ENCODE results near the gene PITPNC1.
A peak's percentile ranks its signal among the peaks of the same experiment; 100 is the strongest.
"Not testable (repeated sequence)": the region's sequence is repeated elsewhere in the genome, so short reads cannot be mapped to it uniquely, and the experiment has no call there.

The PITPNC1 gene

GRCh38 chr17:67578679-67579405 lies 201.8 kb downstream of the PITPNC1 start:
- not testable (repeated sequence) for H3K9ac ChIP-seq (ENCODE audit: low read depth in 1 of 2, low read length in 2 of 2); H3K36me3 ChIP-seq (ENCODE audit: control insufficient read depth in 2 of 2, insufficient read depth in 2 of 2, low read length in 2 of 2); H3K27me3 ChIP-seq (ENCODE audit: control insufficient read depth in 2 of 2, insufficient read depth in 2 of 2, low read length in 2 of 2); H3K4me3 ChIP-seq (ENCODE audit: low read length in 2 of 2); H3K27ac ChIP-seq (ENCODE audit: low read depth in 2 of 2, low read length in 2 of 2); H3K9me3 ChIP-seq (ENCODE audit: control insufficient read depth in 2 of 2, low read length in 2 of 2); H3K4me1 ChIP-seq (ENCODE audit: control insufficient read depth in 2 of 2, insufficient read depth in 2 of 2, low read length in 2 of 2)

DNA sequence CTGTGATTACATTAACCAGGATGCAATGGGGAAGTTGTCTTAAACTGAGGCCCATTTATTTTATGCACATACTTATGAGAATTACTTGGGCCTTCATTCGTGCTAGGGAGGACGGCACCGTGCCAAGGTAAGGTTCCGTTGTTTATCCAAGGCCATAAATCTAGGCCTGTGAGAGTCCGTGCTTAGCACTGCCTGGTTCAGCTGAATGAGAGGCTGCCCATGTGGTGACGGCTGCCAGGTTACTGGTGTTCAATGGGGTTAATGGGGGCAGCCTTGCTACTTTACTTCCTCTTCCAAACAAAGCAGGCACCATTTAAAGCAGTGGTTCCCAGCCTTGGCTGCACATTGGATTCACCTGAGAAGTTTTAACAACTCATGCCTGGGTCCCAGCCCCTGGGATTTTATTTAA lies 205.6 kb downstream of the PITPNC1 start:
- Histone ChIP-seq H3K27me3 (ENCODE audit: control insufficient read depth in 2 of 2, insufficient read depth in 2 of 2, low read length in 2 of 2) (no peaks in the 10 kb centered on the region), H3K27ac (ENCODE audit: low read depth in 2 of 2, low read length in 2 of 2) (peak overlapping the region in 1 of 2 donors; percentile 9), H3K9ac (ENCODE audit: low read depth in 1 of 2, low read length in 2 of 2) (no peak overlapping the region), H3K4me3 (ENCODE audit: low read length in 2 of 2) (no peak overlapping the region), H3K4me1 (ENCODE audit: control insufficient read depth in 2 of 2, insufficient read depth in 2 of 2, low read length in 2 of 2) (peaks cover 5 to 6% of the 10 kb centered on the region in 2 donors), H3K9me3 (ENCODE audit: control insufficient read depth in 2 of 2, low read length in 2 of 2) (no peaks in the 10 kb centered on the region), H3K36me3 (ENCODE audit: control insufficient read depth in 2 of 2, insufficient read depth in 2 of 2, low read length in 2 of 2) (no peaks in the 10 kb centered on the region)

DNA sequence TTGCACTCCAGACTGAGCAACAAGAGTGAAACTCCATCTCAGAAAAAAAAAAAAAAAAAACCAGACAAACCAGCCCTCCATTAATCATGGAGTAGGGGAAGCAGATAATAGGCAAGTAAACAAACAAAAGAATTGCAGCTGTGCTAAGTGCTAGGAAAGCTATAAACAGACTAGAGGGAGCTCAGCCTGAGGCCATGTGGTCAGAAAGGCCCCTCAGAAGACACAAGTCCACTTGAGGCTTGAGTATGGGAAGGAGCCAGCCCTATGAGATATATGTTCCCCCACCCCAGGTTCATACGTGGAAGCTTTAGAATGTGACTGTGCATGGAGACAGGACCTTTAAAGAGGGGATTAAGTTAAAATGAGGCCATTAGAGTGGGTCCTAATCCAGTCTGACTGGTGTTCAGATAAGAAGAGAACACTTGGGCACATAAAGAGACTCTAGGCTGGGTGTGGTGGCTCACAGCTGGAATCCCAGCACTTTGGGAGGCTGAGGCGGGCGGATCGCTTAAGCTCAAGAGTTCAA lies 208.1 kb downstream of the PITPNC1 start:
- Histone ChIP-seq H3K36me3 (ENCODE audit: control insufficient read depth in 2 of 2, insufficient read depth in 2 of 2, low read length in 2 of 2) (no peaks in the 10 kb centered on the region), H3K4me1 (ENCODE audit: control insufficient read depth in 2 of 2, insufficient read depth in 2 of 2, low read length in 2 of 2) (peaks cover 5 to 6% of the 10 kb centered on the region in 2 donors), H3K9ac (ENCODE audit: low read depth in 1 of 2, low read length in 2 of 2) (no peak overlapping the region), H3K9me3 (ENCODE audit: control insufficient read depth in 2 of 2, low read length in 2 of 2) (no peaks in the 10 kb centered on the region), H3K27ac (ENCODE audit: low read depth in 2 of 2, low read length in 2 of 2) (no peak overlapping the region), H3K27me3 (ENCODE audit: control insufficient read depth in 2 of 2, insufficient read depth in 2 of 2, low read length in 2 of 2) (no peaks in the 10 kb centered on the region), H3K4me3 (ENCODE audit: low read length in 2 of 2) (no peak overlapping the region)

DNA sequence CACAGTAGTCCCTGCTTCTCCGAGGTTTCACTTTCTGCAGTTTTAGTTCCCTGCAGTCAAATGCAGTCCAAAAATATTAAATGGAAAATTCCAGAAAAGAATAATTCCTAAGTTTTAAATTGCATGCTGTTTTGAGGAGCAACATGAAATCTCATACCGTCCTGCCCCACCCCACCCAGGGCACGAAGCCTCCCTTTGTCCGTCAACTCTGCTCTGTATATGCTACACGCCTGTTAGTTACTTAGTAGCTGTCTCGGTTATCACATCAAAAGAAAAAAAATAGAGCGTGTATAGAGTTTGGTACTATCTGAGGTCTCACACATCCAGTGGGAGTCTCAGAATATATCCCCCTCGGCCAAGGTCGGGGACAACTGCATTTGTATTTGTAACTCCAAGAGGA lies 211.2 kb downstream of the PITPNC1 start:
- H3K4me3 ChIP-seq (ENCODE audit: low read length in 2 of 2): no peak overlapping the region
- no peaks in the 10 kb centered on the region for H3K27me3 ChIP-seq (ENCODE audit: control insufficient read depth in 2 of 2, insufficient read depth in 2 of 2, low read length in 2 of 2)
- no peak overlapping the region for H3K9ac ChIP-seq (ENCODE audit: low read depth in 1 of 2, low read length in 2 of 2)
- no peaks in the 10 kb centered on the region for H3K4me1 ChIP-seq (ENCODE audit: control insufficient read depth in 2 of 2, insufficient read depth in 2 of 2, low read length in 2 of 2)
- H3K36me3 ChIP-seq (ENCODE audit: control insufficient read depth in 2 of 2, insufficient read depth in 2 of 2, low read length in 2 of 2): no peaks in the 10 kb centered on the region
- no peaks in the 10 kb centered on the region for H3K9me3 ChIP-seq (ENCODE audit: control insufficient read depth in 2 of 2, low read length in 2 of 2)
- no peak overlapping the region for H3K27ac ChIP-seq (ENCODE audit: low read depth in 2 of 2, low read length in 2 of 2)

GRCh38 chr17:67594115-67594880 lies 217.2 kb downstream of the PITPNC1 start:
- no peaks in the 10 kb centered on the region for H3K27me3 ChIP-seq (ENCODE audit: control insufficient read depth in 2 of 2, insufficient read depth in 2 of 2, low read length in 2 of 2)
- H3K4me1 ChIP-seq (ENCODE audit: control insufficient read depth in 2 of 2, insufficient read depth in 2 of 2, low read length in 2 of 2): no peaks in the 10 kb centered on the region
- no peaks in the 10 kb centered on the region for H3K36me3 ChIP-seq (ENCODE audit: control insufficient read depth in 2 of 2, insufficient read depth in 2 of 2, low read length in 2 of 2)
- H3K9ac ChIP-seq (ENCODE audit: low read depth in 1 of 2, low read length in 2 of 2): no peak overlapping the region
- H3K4me3 ChIP-seq (ENCODE audit: low read length in 2 of 2): no peak overlapping the region
- no peak overlapping the region for H3K27ac ChIP-seq (ENCODE audit: low read depth in 2 of 2, low read length in 2 of 2)
- H3K9me3 ChIP-seq (ENCODE audit: control insufficient read depth in 2 of 2, low read length in 2 of 2): no peaks in the 10 kb centered on the region

- H3K9me3 ChIP-seq (ENCODE audit: control insufficient read depth in 2 of 2, low read length in 2 of 2): no peaks in the 10 kb centered on the region
- H3K4me1 ChIP-seq (ENCODE audit: control insufficient read depth in 2 of 2, insufficient read depth in 2 of 2, low read length in 2 of 2): no peaks in the 10 kb centered on the region
- H3K36me3 ChIP-seq (ENCODE audit: control insufficient read depth in 2 of 2, insufficient read depth in 2 of 2, low read length in 2 of 2): no peaks in the 10 kb centered on the region
- H3K9ac ChIP-seq (ENCODE audit: low read depth in 1 of 2, low read length in 2 of 2): no peak overlapping the region
- no peak overlapping the region for H3K27ac ChIP-seq (ENCODE audit: low read depth in 2 of 2, low read length in 2 of 2)
- no peaks in the 10 kb centered on the region for H3K27me3 ChIP-seq (ENCODE audit: control insufficient read depth in 2 of 2, insufficient read depth in 2 of 2, low read length in 2 of 2)
- no peak overlapping the region for H3K4me3 ChIP-seq (ENCODE audit: low read length in 2 of 2)
Observed at GRCh38 chr17:67600408-67600807, 223.3 kb downstream of the PITPNC1 start.

GRCh38 chr17:67601897-67602296 lies 224.8 kb downstream of the PITPNC1 start:
- Histone ChIP-seq H3K27ac (ENCODE audit: low read depth in 2 of 2, low read length in 2 of 2) (no peak overlapping the region), H3K4me1 (ENCODE audit: control insufficient read depth in 2 of 2, insufficient read depth in 2 of 2, low read length in 2 of 2) (no peaks in the 10 kb centered on the region)

GRCh38 chr17:67602444-67602843 lies 225.4 kb downstream of the PITPNC1 start:
- H3K9ac ChIP-seq (ENCODE audit: low read depth in 1 of 2, low read length in 2 of 2): no peak overlapping the region
- no peaks in the 10 kb centered on the region for H3K27me3 ChIP-seq (ENCODE audit: control insufficient read depth in 2 of 2, insufficient read depth in 2 of 2, low read length in 2 of 2)
- no peak overlapping the region for H3K27ac ChIP-seq (ENCODE audit: low read depth in 2 of 2, low read length in 2 of 2)
- no peaks in the 10 kb centered on the region for H3K4me1 ChIP-seq (ENCODE audit: control insufficient read depth in 2 of 2, insufficient read depth in 2 of 2, low read length in 2 of 2)
- H3K4me3 ChIP-seq (ENCODE audit: low read length in 2 of 2): no peak overlapping the region
- H3K9me3 ChIP-seq (ENCODE audit: control insufficient read depth in 2 of 2, low read length in 2 of 2): no peaks in the 10 kb centered on the region
- no peaks in the 10 kb centered on the region for H3K36me3 ChIP-seq (ENCODE audit: control insufficient read depth in 2 of 2, insufficient read depth in 2 of 2, low read length in 2 of 2)

More at GRCh38 chr17:67601897-67602296, 224.8 kb downstream of the PITPNC1 start:
- Histone ChIP-seq H3K9me3 (ENCODE audit: control insufficient read depth in 2 of 2, low read length in 2 of 2) (no peaks in the 10 kb centered on the region), H3K4me3 (ENCODE audit: low read length in 2 of 2) (no peak overlapping the region), H3K27me3 (ENCODE audit: control insufficient read depth in 2 of 2, insufficient read depth in 2 of 2, low read length in 2 of 2) (no peaks in the 10 kb centered on the region), H3K9ac (ENCODE audit: low read depth in 1 of 2, low read length in 2 of 2) (no peak overlapping the region), H3K36me3 (ENCODE audit: control insufficient read depth in 2 of 2, insufficient read depth in 2 of 2, low read length in 2 of 2) (no peaks in the 10 kb centered on the region)

DNA sequence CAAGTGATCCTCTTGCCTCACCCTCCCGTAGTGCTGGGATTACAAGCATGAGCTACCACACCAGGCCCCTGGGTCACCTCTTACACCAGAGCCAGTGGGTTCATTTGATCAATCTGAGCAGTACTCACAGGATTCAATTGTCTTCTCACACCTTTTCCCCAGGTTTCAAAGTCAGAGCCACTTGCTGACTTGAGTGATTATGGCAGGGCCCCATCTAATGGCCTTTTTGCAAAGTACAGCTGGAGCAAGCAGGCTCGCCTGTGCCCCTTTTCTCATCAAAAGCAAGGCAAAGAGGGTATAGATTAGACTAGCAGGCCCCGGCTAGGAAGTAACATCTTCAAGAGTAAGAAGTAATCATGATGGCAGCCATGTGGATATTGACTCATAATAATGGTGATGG lies 225.9 kb downstream of the PITPNC1 start:
- no peak overlapping the region for H3K27ac ChIP-seq (ENCODE audit: low read depth in 2 of 2, low read length in 2 of 2)
- H3K4me1 ChIP-seq (ENCODE audit: control insufficient read depth in 2 of 2, insufficient read depth in 2 of 2, low read length in 2 of 2): no peaks in the 10 kb centered on the region
- H3K27me3 ChIP-seq (ENCODE audit: control insufficient read depth in 2 of 2, insufficient read depth in 2 of 2, low read length in 2 of 2): no peaks in the 10 kb centered on the region
- no peak overlapping the region for H3K4me3 ChIP-seq (ENCODE audit: low read length in 2 of 2)
- H3K36me3 ChIP-seq (ENCODE audit: control insufficient read depth in 2 of 2, insufficient read depth in 2 of 2, low read length in 2 of 2): no peaks in the 10 kb centered on the region
- no peak overlapping the region for H3K9ac ChIP-seq (ENCODE audit: low read depth in 1 of 2, low read length in 2 of 2)
- H3K9me3 ChIP-seq (ENCODE audit: control insufficient read depth in 2 of 2, low read length in 2 of 2): no peaks in the 10 kb centered on the region

- Histone ChIP-seq H3K4me1 (ENCODE audit: control insufficient read depth in 2 of 2, insufficient read depth in 2 of 2, low read length in 2 of 2) (no peaks in the 10 kb centered on the region), H3K9me3 (ENCODE audit: control insufficient read depth in 2 of 2, low read length in 2 of 2) (no peaks in the 10 kb centered on the region), H3K4me3 (ENCODE audit: low read length in 2 of 2) (no peak overlapping the region), H3K27ac (ENCODE audit: low read depth in 2 of 2, low read length in 2 of 2) (no peak overlapping the region), H3K27me3 (ENCODE audit: control insufficient read depth in 2 of 2, insufficient read depth in 2 of 2, low read length in 2 of 2) (no peaks in the 10 kb centered on the region), H3K36me3 (ENCODE audit: control insufficient read depth in 2 of 2, insufficient read depth in 2 of 2, low read length in 2 of 2) (no peaks in the 10 kb centered on the region), H3K9ac (ENCODE audit: low read depth in 1 of 2, low read length in 2 of 2) (no peak overlapping the region)
Observed at GRCh38 chr17:67605256-67605912, 228.3 kb downstream of the PITPNC1 start.
